K562 (cell line): ENCODE results near the gene PATJ. TPM values are rescaled to one million over a fixed set of nuclear protein-coding genes. Genes with fewer than 3 reads are reported as not detected.

Experiments
- ATAC-seq: fragments of 200-7000 bp; cut with Tn5 transposase; 3 replicates; pipeline ENCODE4 v1.9.1; 2020; ENCODE audit warnings: moderate library complexity
- BruUV-seq: library from RNA; stranded (reverse); fragments of 400-500 nt; replicated peaks from 2 replicates; lab custom pipeline; 2021; lab: Mats Ljungman, UMichigan
- CTCF ChIA-PET: fragments of 300-600 bp; formaldehyde crosslinking; extraction: SDS; loops from one replicate; lab custom pipeline; 2021; ENCODE audit warnings: low intra/inter-chr PET ratio; lab: Yijun Ruan, JAX
- POLR2A ChIA-PET: fragments of 300-600, 350-650 bp; sonication (Branson Sonifier 250); formaldehyde crosslinking; extraction: SDS; loops from one replicate; lab custom pipeline; 2021; ENCODE audit warnings: antibody characterized with exemption, inconsistent platforms; lab: Yijun Ruan, JAX
- DNase-seq, 4 experiments: peaks; one replicate each; pipeline versions ENCODE4 v3.0.0 to v3.0.0-alpha.2; 2011 to 2018; ENCODE audit warnings: low spot score in 3 of 4, mixed read lengths in 3 of 4; ENCODE audit errors: extremely low read depth in 1 of 4
- FAIRE-seq: peaks from 2 replicates; lab custom pipeline; 2011; peaks lifted over from hg19 to GRCh38; lab: Jason Lieb, UNC
- H2AFZ ChIP-seq: 2 replicates; pipeline ENCODE4 v1.6.0; 2011; ENCODE audit warnings: low read depth, low read length, control low read depth, inconsistent platforms
- H3K27ac ChIP-seq: fragments of 200-600 bp; 3 replicates; pipeline ENCODE4 v1.8.0; 2011; ENCODE audit warnings: low read depth, mild to moderate bottlenecking, control low read depth, inconsistent platforms, low read length, moderate library complexity, mixed read lengths; ENCODE audit errors: extremely low read depth
- H3K27me3 ChIP-seq, 2 experiments: fragments of 300-600 bp in 1 of 2; 2 replicates in 1 of 2; 3 replicates in 1 of 2; pipeline versions ENCODE4 v1.6.0 to v1.8.0; 2011; ENCODE audit warnings: inconsistent platforms in 2 of 2, low read length in 2 of 2, mild to moderate bottlenecking in 1 of 2, mixed read lengths in 1 of 2, moderate library complexity in 1 of 2; ENCODE audit not compliant: control insufficient read depth in 2 of 2, insufficient read depth in 2 of 2
- H3K36me3 ChIP-seq: fragments of 300-600 bp; 3 replicates; pipeline ENCODE4 v1.8.0; 2011; ENCODE audit warnings: mild to moderate bottlenecking, low read length, inconsistent platforms; ENCODE audit not compliant: control insufficient read depth, insufficient read depth
- H3K4me1 ChIP-seq, 2 experiments: fragments of 200-600 bp in 1 of 2; replicated peaks in 1 of 2; 2 replicates in 1 of 2; 3 replicates in 1 of 2; pipeline versions ENCODE4 v1.5.1 to v1.8.0; 2011; ENCODE audit warnings: inconsistent platforms in 2 of 2, low read length in 2 of 2, mild to moderate bottlenecking in 1 of 2, mixed read lengths in 1 of 2, moderate library complexity in 1 of 2; ENCODE audit not compliant: control insufficient read depth in 2 of 2, insufficient read depth in 2 of 2
- H3K4me2 ChIP-seq: 2 replicates; pipeline ENCODE4 v1.6.1; 2011; ENCODE audit warnings: low read length, control low read depth, inconsistent platforms, mixed read lengths; ENCODE audit not compliant: insufficient read depth
- H3K4me3 ChIP-seq: fragments of 200-600 bp; sonication (generic), shearing (Covaris generic); 2 replicates; pipeline ENCODE4 v1.5.1; 2016; ENCODE audit warnings: control low read depth, inconsistent platforms
- H3K79me2 ChIP-seq: fragments of 200-600 bp; 3 replicates; pipeline ENCODE4 v1.8.0; 2011; ENCODE audit warnings: low read length, inconsistent platforms; ENCODE audit not compliant: control insufficient read depth, insufficient read depth
- H3K9ac ChIP-seq, 2 experiments: 2 replicates each; pipeline versions ENCODE4 v1.6.0 to v1.6.1; 2011; ENCODE audit warnings: low read depth in 2 of 2, low read length in 2 of 2, control low read depth in 1 of 2, inconsistent platforms in 1 of 2, mild to moderate bottlenecking in 1 of 2, mixed read lengths in 1 of 2; ENCODE audit not compliant: insufficient read depth in 1 of 2
- H3K9me1 ChIP-seq: one replicate; pipeline ENCODE4 v1.6.0; 2011; ENCODE audit warnings: inconsistent platforms, mild to moderate bottlenecking, low read length, moderate library complexity; ENCODE audit not compliant: control insufficient read depth, insufficient read depth
- H3K9me3 ChIP-seq: replicated peaks from 2 replicates; pipeline ENCODE4 v1.5.1; 2011; ENCODE audit warnings: low read depth, low read length, inconsistent platforms; ENCODE audit not compliant: control insufficient read depth, insufficient read depth
- H4K20me1 ChIP-seq: replicated peaks from 2 replicates; pipeline ENCODE4 v1.6.1; 2011; ENCODE audit warnings: low read length, inconsistent platforms, mixed read lengths; ENCODE audit not compliant: control insufficient read depth, insufficient read depth
- ARID3A ChIP-seq: IDR thresholded peaks from 2 replicates; pipeline ENCODE4 v1.6.1; 2012; ENCODE audit warnings: low read depth, low read length, improper control_type of control experiment, borderline replicate concordance
- ARID3B ChIP-seq: fragments of 250-450 bp; sonication (Bioruptor Pico); IDR thresholded peaks from 2 replicates; pipeline ENCODE4 v1.4.0; 2020; ENCODE audit warnings: borderline replicate concordance
- ATF4 ChIP-seq: fragments of 450-650 bp; formaldehyde crosslinking; IDR thresholded peaks from 2 replicates; pipeline ENCODE4 v1.4.0; 2022; ENCODE audit warnings: mild to moderate bottlenecking, moderate library complexity
- BRCA1 ChIP-seq, 2 experiments: fragments of 450-650 bp in 1 of 2; sonication (generic) in 1 of 2; formaldehyde crosslinking in 1 of 2; IDR thresholded peaks; 2 replicates each; pipeline versions ENCODE4 v1.5.0 to v1.6.1; 2017 to 2020; ENCODE audit warnings: mild to moderate bottlenecking in 1 of 2, missing genetic modification reagents in 1 of 2
- DACH1 ChIP-seq: fragments of 450-650 bp; IDR thresholded peaks from 2 replicates; pipeline ENCODE4 v1.6.1; 2018; ENCODE audit not compliant: partially characterized antibody
- GATAD2B ChIP-seq: fragments of 450-650 bp; IDR thresholded peaks from 2 replicates; pipeline ENCODE4 v1.6.1; 2017; ENCODE audit warnings: mild to moderate bottlenecking, borderline replicate concordance
- RBM25 ChIP-seq: fragments of 200-400 bp; formaldehyde crosslinking; IDR thresholded peaks from 2 replicates; pipeline ENCODE4 v1.6.1; 2018; ENCODE audit warnings: low read length, low read depth, moderate library complexity; ENCODE audit not compliant: severe bottlenecking
- TBP ChIP-seq: optimal IDR thresholded peaks from 2 replicates; pipeline ENCODE3; 2011; ENCODE audit warnings: low read depth, low read length, improper control_type of control experiment
- XRCC5 ChIP-seq: fragments of 200-400 bp; formaldehyde crosslinking; IDR thresholded peaks from 2 replicates; pipeline ENCODE4 v1.6.1; 2017; ENCODE audit warnings: low read depth, mild to moderate bottlenecking, low read length
- WGBS: fragments of 100-300 bp; shearing (Covaris generic); methylation state at CpG from one replicate; pipeline ENCODE4 v1.1.6; 2016; ENCODE audit warnings: low coverage, mixed read lengths; ENCODE audit not compliant: insufficient coverage; ENCODE audit errors: missing lambda C conversion rate; 5-methylcytosine and 5-hydroxymethylcytosine counted together
- in situ Hi-C: fragments of 300-500 bp; cut with MboI; formaldehyde crosslinking; loops from 4 replicates; pipeline ENCODE4 v1.15.0; 2018; ENCODE audit warnings: inconsistent platforms, mixed read lengths
- intact Hi-C: fragments of 100-400 bp; cut with micrococcal nuclease; formaldehyde crosslinking; loops from 2 replicates; pipeline ENCODE4 v1.14.2; 2022
- polyA plus RNA-seq, 8 experiments: library from polyadenylated mRNA; depleted of rRNA in 4 of 8; stranded (reverse) in 5 of 8; unstranded in 3 of 8; fragments of >200 nt; fragmentation: Nextera tagmentation in 2 of 8; fragmentation: Illumina TruSeq in 1 of 8; extraction: Ambion mirVana in 2 of 8; extraction: Trizol in 1 of 8; gene quantifications; 2 replicates each; pipeline versions ENCODE4 v1.2.1 to v1.2.3, GENCODE V29; 2011 to 2014; ENCODE audit warnings: inconsistent platforms in 1 of 8, missing spikeins in 1 of 8
- total RNA-seq, 7 experiments: library from RNA; depleted of rRNA in 6 of 7; stranded (reverse); fragments of >200 nt in 6 of 7; fragmentation: Illumina TruSeq in 2 of 7; extraction: Trizol in 2 of 7; gene quantifications; 2 replicates each; pipeline versions ENCODE4 v1.2.1 to v1.2.3, GENCODE V29; 2011 to 2021; ENCODE audit warnings: low replicate concordance in 1 of 7

Gene PATJ
- total and polyA plus RNA-seq, 9 of the 15 experiments (the other 6 are each of a cell fraction or from before 2014, with no cell fraction given) = 0.22 TPM; not detected in 8

GRCh38 chr1:62208087-62208486 lies 465.8 kb downstream of the PATJ start:
- POLR2A ChIA-PET = no interaction called here

More at GRCh38 chr1:62208087-62208486, 465.8 kb downstream of the PATJ start:
- H3K9me3 ChIP-seq = no peaks in the 10 kb centered on the region
- no peak overlapping the region for H3K27ac ChIP-seq
- H3K9ac ChIP-seq = no peak overlapping the region
- H3K4me3 ChIP-seq = no peak overlapping the region
- no peak overlapping the region for H2AFZ ChIP-seq
- no peaks in the 10 kb centered on the region for H3K4me1 ChIP-seq
- 0% methylated on average over 5 of the region's 5 CpGs for WGBS
- no peak for ATAC-seq
- FAIRE-seq = no peak
- no peaks in the 10 kb centered on the region for H3K79me2 ChIP-seq
- no peaks in the 10 kb centered on the region for H4K20me1 ChIP-seq
- no peaks in the 10 kb centered on the region for H3K9me1 ChIP-seq
- no peaks in the 10 kb centered on the region for H3K27me3 ChIP-seq
- TF ChIP-seq XRCC5 = no peak
- no peak for TF ChIP-seq BRCA1 (IDR thresholded peaks at IDR 0.05)
- TF ChIP-seq BRCA1 (CRISPR knock-in tag; IDR thresholded peaks at IDR 0.05) = no peak
- no peak for TF ChIP-seq GATAD2B
- no peak for TF ChIP-seq RBM25
- TF ChIP-seq ARID3B (CRISPR knock-in tag) = no peak
- TF ChIP-seq ATF4 = no peak
- no peak for TF ChIP-seq DACH1
- no peak for TF ChIP-seq TBP
- no peak for TF ChIP-seq ARID3A
- CTCF ChIA-PET = no interaction called here
- DNase-seq = no peak
- BruUV-seq = no TSS peak
- in situ Hi-C loops (no loop called here), intact Hi-C loops (no loop called here)
- no peak overlapping the region for H3K4me2 ChIP-seq
- no peaks in the 10 kb centered on the region for H3K36me3 ChIP-seq
